Purkinje cell (primary cell): Measurements from ENCODE around the gene PGM2L1. TPM values are rescaled to one million over a fixed set of nuclear protein-coding genes. Genes with fewer than 3 reads are reported as not detected.

Source experiments
- polyA plus RNA-seq: library from polyadenylated mRNA; unstranded; fragments of >200 nt; fragmentation: Nextera tagmentation; gene quantifications from 2 replicates; pipeline ENCODE4 v1.2.1, GENCODE V29; 2014

PGM2L1 gene
- polyA plus RNA-seq = 3.3 and 27.1 TPM in 2 replicates

GRCh38 chr11:74398244-74399159 is at the start of gene PGM2L1:
Gene PGM2L1 (minus strand): TSS chr11:74398433. CDS start chr11:74398161, 272 bp downstream.

DNA sequence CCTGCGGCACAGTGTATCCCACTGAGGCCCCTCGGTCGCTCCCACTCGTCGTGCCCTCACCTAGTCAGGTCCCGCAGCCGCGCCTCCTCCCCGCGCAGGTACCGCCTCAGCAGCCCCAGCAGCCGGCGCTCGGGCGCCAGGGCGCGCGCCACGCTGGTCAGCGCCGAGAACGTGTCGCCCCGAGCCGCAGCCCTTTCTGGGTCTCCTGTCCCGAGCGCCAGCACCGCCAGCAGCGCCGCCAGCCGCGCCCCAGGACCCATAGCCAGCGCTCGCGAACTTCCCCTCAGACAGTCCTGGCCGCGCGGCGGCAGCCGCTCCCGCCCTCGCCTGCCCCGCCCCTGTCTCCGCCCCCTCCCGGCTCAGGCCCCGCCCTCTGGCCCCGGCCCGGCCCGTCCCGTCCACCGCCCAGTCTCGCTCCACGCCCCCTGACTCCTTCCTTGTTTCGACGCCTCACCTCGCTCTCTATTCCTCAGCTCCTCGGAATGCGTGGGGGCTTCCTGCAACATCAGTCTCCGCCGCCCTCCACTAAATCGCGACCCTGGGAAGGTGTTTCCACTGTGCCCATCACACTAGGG is 86.8 kb downstream of the PGM2L1 start, which contains the start of gene P4HA3:
Gene P4HA3 (minus strand): TSS at position 289 of the 575 bp plus-strand sequence. CDS start 29 bp downstream, at position 260.

Other genes starting within 250 kb of the PGM2L1 start
- 5.3 and 6.6 TPM in 2 replicates for gene C2CD3, start 227.4 kb downstream of the PGM2L1 start, polyA plus RNA-seq
- gene PPME1, start 227.1 kb downstream of the PGM2L1 start, polyA plus RNA-seq = 34.9 and 37.9 TPM in 2 replicates
- gene P4HA3, start 86.8 kb downstream of the PGM2L1 start, polyA plus RNA-seq = 4.2 TPM in 1 of 2 replicates, not detected in the other
- not detected in 2 replicates for gene KCNE3, start 69.1 kb upstream of the PGM2L1 start, polyA plus RNA-seq
- gene LIPT2, start 95.3 kb upstream of the PGM2L1 start, polyA plus RNA-seq = 5.5 TPM in 1 of 2 replicates, not detected in the other
- gene POLD3, start 194.1 kb upstream of the PGM2L1 start, polyA plus RNA-seq = 14.5 and 18.5 TPM in 2 replicates